Aorta (tissue), 5 donors: ENCODE measurements around the gene ANXA3. TPM values are rescaled to one million over a fixed set of nuclear protein-coding genes. Genes with fewer than 3 reads are reported as not detected.

Source experiments
- ATAC-seq: fragments of 200-7000 bp; cut with Tn5 transposase; one replicate; pipeline ENCODE4 v1.9.1; 2022; ENCODE audit warnings: moderate library complexity; ENCODE audit not compliant: low FRiP score
- DNase-seq, 2 donors: peaks; one replicate each; pipeline ENCODE4 v3.0.0-alpha.2; 2020
- H3K27ac ChIP-seq, 2 donors: one replicate each; pipeline ENCODE4 v1.5.1; 2013; ENCODE audit warnings: low read length in 2 of 2, mild to moderate bottlenecking in 2 of 2, moderate library complexity in 2 of 2, control low read depth in 1 of 2, inconsistent platforms in 1 of 2, low read depth in 1 of 2
- H3K27me3 ChIP-seq, 2 donors: one replicate each; pipeline ENCODE4 v1.6.1; 2013; ENCODE audit warnings: control low read depth in 1 of 2, low read length in 1 of 2, mild to moderate bottlenecking in 1 of 2, moderate library complexity in 1 of 2; ENCODE audit not compliant: insufficient read depth in 2 of 2, control insufficient read depth in 1 of 2
- H3K36me3 ChIP-seq, 2 donors: one replicate each; pipeline ENCODE4 v1.6.1; 2013; ENCODE audit warnings: control low read depth in 1 of 2, low read length in 1 of 2, mild to moderate bottlenecking in 1 of 2; ENCODE audit not compliant: insufficient read depth in 2 of 2, control insufficient read depth in 1 of 2
- H3K4me1 ChIP-seq, 2 donors: one replicate each; pipeline ENCODE4 v1.6.1; 2013; ENCODE audit warnings: low read length in 2 of 2, control low read depth in 1 of 2, mild to moderate bottlenecking in 1 of 2, moderate library complexity in 1 of 2; ENCODE audit not compliant: insufficient read depth in 2 of 2, control insufficient read depth in 1 of 2
- H3K4me3 ChIP-seq, 2 donors: one replicate each; pipeline ENCODE4 v1.5.1; 2013; ENCODE audit warnings: low read length in 2 of 2, control low read depth in 1 of 2, mild to moderate bottlenecking in 1 of 2
- H3K9me3 ChIP-seq: one replicate; pipeline ENCODE4 v1.6.1; 2013; ENCODE audit warnings: mild to moderate bottlenecking, low read length; ENCODE audit not compliant: control insufficient read depth
- WGBS, 2 donors: extraction: QIAGEN DNeasy Blood & Tissue Kit; methylation state at CpG; one replicate each; pipeline ENCODE4 v1.1.7; 2013; 5-methylcytosine and 5-hydroxymethylcytosine counted together
- intact Hi-C, 2 donors: fragments of 100-400 bp; cut with DNase I; formaldehyde crosslinking; loops; one replicate each; pipeline versions ENCODE4 v1.14.2 to v1.15.0; 2022
- polyA plus RNA-seq, 2 donors: library from polyadenylated mRNA; stranded (reverse); fragments of 200-250 nt; gene quantifications; one replicate each; pipeline ENCODE4 v1.2.3, GENCODE V29; 2013
- total RNA-seq, 2 donors: library from RNA; stranded (reverse); fragmentation: NEBNext Ultra II Directional; extraction: Animal tissue kit (Norgen Biotek cat#: 25700); gene quantifications; one replicate each; pipeline ENCODE4 v1.2.1, GENCODE V29; 2021
- donor health status: healthy with polysubstance abuse.
- donor health status: Bipolar disorder and iron deficiency.
- donor health status: DM: no; HTN: no; CAD: no.
- donor health status: DM: no; HTN: no; CAD: no.
- donor health status: DM: yes; HTN: yes; CAD: no.

ANXA3 gene
- total and polyA plus RNA-seq, 4 donors = 5.0 to 54.0 (median 7.7) TPM

DNA sequence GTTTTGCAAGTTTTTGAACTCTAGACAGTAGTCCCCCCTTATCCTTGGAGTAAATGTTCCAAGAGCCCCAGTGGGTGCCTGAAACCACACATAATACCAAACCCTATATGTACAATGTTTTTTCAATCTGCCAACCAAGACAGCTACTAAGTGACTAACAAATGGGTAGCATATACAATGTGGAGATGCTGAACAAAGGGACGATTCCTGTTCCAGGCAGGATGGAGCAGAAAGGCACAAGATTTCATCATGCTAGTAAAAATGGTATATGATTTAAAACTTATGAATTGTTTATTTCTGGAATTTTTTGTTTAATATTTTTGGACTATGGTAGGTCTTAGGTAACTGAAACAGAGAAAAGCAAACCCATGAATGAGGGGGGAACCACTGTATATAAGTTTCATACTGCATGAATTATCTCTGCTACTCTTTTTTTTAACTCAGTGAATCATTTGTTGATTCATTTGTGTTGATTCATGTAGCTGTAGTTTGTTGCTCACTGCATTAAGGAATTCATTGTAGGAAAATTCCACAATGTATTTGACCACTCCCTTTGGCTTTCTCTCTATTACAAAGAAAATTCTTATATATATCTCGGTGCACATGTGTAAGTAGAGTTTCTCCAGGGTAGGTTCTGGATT lies 21.9 kb upstream of the ANXA3 start:
- DNase-seq (no peak), ATAC-seq (no peak)
- H3K27me3 ChIP-seq = no peaks in the 10 kb centered on the region
- peaks cover 2% of the 10 kb centered on the region for H3K9me3 ChIP-seq
- H3K4me3 ChIP-seq = no peak overlapping the region
- H3K36me3 ChIP-seq = no peaks in the 10 kb centered on the region
- intact Hi-C loops = loop anchor here in 1 of 2 donors (10.0 kb wide), 1 partner anchor 575 kb away; no protein-coding TSS in a partner anchor
- no peaks in the 10 kb centered on the region for H3K4me1 ChIP-seq
- WGBS, 2 donors = 84 to 91% methylated on average over 2 of the region's 2 CpGs
- no peak overlapping the region for H3K27ac ChIP-seq

DNA sequence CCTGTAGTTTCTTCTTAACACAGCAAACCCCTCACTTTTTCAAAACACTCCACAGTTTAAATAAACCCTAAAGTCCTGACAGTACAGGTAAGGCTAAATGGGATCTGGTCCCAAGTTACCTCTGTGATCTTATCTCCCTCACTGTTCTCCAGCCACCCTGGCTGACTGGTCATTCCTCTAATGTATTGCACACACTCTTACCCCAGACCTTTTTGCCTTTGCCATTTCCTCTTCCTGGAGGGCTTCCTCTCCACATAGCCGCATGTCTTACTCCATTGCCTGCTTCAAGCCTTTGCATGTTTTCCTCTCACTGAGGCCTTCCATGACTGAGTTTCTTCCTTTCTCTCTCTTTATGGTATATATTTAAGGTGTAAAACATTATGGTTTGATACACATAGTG lies 19.5 kb upstream of the ANXA3 start:
- intact Hi-C loops = no loop called here
- Histone ChIP-seq H3K9me3 (peaks cover 2% of the 10 kb centered on the region), H3K4me3 (no peak overlapping the region), H3K36me3 (no peaks in the 10 kb centered on the region), H3K27ac (no peak overlapping the region), H3K4me1 (no peaks in the 10 kb centered on the region), H3K27me3 (no peaks in the 10 kb centered on the region)
- no peak for DNase-seq
- 94 to 95% methylated on average over 1 of the region's 1 CpG for WGBS, 2 donors
- no peak for ATAC-seq

DNA sequence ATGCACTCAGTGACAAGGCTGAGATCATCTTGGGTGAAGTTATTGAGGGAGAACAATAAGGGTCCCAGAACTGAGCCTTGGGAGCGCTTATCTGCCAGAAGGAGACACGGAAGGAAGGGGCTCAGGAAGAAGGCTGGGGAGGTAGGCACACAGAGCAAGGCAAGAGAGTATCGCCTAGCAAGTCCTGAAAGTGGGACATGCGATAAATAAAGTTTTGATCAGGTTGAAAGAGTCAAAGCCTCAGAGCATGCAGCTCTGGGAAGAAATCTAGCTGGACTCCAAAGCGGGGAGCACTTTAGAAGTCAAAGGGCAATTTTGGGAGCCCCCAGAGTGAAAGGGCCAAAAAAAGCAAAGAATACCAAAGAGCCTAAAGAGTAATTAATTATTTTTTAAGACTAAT lies 17.7 kb upstream of the ANXA3 start:
- WGBS, 2 donors = 78 to 92% methylated on average over 5 of the region's 5 CpGs
- H3K4me1 ChIP-seq = no peaks in the 10 kb centered on the region
- no peak overlapping the region for H3K4me3 ChIP-seq
- intact Hi-C loops = no loop called here
- no peak for ATAC-seq
- H3K27ac ChIP-seq = no peak overlapping the region
- no peaks in the 10 kb centered on the region for H3K36me3 ChIP-seq
- no peaks in the 10 kb centered on the region for H3K27me3 ChIP-seq
- H3K9me3 ChIP-seq = peaks cover 2% of the 10 kb centered on the region
- DNase-seq = no peak

DNA sequence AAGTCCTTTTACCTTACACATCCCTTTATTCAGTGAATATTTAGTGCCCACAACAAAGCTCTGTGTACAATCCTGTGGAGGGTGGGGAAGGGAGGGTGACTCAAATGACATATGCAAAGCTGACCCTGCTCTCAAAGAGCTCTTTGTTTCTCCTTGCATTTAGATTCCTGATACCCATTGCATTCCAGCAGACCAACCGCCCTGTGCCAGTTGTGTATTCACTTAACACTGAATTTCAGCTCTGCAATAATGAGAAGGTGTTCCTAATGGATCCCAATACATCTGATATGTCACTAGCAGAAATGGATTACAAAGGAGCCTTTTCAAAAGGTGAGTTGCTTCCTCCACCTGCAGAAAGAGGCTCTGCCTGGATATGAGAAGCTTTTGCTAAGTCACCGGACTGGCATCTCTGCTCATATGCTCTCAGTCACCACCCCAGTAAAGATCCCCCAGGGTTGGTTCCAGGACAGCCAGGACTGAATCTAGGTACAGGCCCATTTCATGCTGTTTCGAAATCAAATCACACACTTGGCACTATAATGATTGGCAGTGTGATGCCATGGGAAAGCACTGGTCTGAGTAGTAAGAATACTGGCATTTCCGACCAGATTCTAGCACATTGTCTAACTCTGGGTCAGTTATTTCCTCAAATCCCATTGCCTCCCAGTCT lies 17.1 kb upstream of the ANXA3 start:
- intact Hi-C loops = no loop called here
- peaks cover 2% of the 10 kb centered on the region for H3K9me3 ChIP-seq
- no peak for ATAC-seq
- H3K4me1 ChIP-seq = no peaks in the 10 kb centered on the region
- H3K27ac ChIP-seq = no peak overlapping the region
- 95% methylated on average over 4 of the region's 4 CpGs for WGBS, 2 donors
- no peak overlapping the region for H3K4me3 ChIP-seq
- no peaks in the 10 kb centered on the region for H3K27me3 ChIP-seq
- no peaks in the 10 kb centered on the region for H3K36me3 ChIP-seq
- no peak for DNase-seq

DNA sequence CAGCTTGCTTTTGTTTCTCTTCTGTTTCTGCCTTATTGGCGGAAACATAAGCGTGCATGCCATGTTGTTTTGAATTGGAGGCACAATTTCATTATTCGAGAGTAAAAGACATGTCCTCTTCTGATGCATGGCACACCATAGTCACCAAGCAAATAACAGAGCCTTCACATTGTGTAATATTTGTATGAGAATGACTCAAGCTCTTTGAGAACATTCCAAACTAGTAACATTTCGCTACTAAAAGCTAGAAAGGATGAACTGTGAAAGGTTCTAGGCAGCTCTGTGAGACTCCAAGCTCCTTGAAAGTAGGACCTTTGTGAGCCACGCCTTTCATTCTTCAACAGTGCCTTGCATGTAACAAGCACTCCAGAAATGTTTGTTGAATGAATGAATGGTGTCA lies 9.2 kb upstream of the ANXA3 start:
- Histone ChIP-seq H3K27me3 (no peaks in the 10 kb centered on the region), H3K9me3 (no peaks in the 10 kb centered on the region), H3K4me3 (no peak overlapping the region), H3K27ac (no peak overlapping the region), H3K36me3 (no peaks in the 10 kb centered on the region), H3K4me1 (peaks cover 0 to 2% of the 10 kb centered on the region in 2 donors)
- DNase-seq = no peak
- ATAC-seq = peak; percentile 68
- intact Hi-C loops = no loop called here
- 90 to 95% methylated on average over 5 of the region's 5 CpGs for WGBS, 2 donors

DNA sequence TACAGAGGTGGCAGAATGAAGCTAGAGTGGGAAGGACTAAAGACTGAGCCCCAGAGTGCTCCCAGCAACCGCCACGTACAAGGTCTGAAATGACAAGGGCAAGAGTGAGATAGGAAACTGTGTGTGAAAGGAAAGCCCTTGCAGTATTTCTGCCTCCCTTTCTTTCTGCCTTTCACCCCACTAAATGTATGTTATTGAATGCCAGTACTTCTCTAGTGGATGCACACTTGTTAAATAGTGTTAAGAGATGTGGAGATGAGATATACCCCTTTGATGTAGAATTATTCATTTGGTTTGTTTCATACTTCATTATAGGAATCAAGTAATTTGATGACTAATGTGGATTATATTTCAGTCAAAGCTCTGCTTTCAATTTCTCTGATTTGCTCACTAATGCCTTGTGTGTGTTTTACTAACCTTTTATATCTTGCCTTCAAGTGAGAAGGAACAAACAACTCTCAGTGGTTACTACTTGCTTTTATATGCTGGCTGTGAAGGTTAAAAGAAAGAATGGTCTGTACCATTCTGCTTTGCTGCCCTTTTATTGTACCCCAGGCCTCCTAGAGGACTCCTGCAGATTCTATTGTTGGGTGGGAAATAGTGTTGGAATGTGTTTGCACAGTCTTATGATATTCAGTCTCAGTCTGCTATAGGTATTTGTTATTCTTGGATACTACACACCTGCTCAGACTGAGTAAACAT lies 8.0 kb upstream of the ANXA3 start:
- H3K36me3 ChIP-seq = no peaks in the 10 kb centered on the region
- no peaks in the 10 kb centered on the region for H3K9me3 ChIP-seq
- H3K27ac ChIP-seq = no peak overlapping the region
- WGBS, 2 donors = 91 to 100% methylated on average over 2 of the region's 2 CpGs
- DNase-seq (no peak), ATAC-seq (no peak)
- peaks cover 0 to 2% of the 10 kb centered on the region in 2 donors for H3K4me1 ChIP-seq
- intact Hi-C loops = no loop called here
- no peak overlapping the region for H3K4me3 ChIP-seq
- no peaks in the 10 kb centered on the region for H3K27me3 ChIP-seq

DNA sequence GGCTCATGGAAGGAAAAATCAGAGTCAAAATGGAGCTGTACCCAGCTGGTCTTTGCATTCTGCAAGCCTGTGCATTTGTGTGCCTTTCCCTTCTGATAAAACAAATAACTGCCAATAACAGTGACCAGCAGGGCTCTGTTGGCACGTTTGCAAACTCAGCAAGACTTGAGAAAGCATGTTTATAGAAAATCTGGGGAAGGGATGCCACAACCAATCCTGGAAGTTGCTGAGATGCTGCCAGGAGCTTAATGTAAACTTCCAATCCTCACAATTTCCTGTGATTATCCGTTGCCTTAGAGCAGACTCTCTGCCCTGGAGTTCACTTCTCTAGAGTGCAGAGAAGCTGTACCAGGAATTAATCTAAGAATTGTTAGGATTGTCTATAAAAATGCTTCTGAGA lies 6.9 kb upstream of the ANXA3 start:
- WGBS, 2 donors = 57 to 71% methylated on average over 2 of the region's 2 CpGs

DNA sequence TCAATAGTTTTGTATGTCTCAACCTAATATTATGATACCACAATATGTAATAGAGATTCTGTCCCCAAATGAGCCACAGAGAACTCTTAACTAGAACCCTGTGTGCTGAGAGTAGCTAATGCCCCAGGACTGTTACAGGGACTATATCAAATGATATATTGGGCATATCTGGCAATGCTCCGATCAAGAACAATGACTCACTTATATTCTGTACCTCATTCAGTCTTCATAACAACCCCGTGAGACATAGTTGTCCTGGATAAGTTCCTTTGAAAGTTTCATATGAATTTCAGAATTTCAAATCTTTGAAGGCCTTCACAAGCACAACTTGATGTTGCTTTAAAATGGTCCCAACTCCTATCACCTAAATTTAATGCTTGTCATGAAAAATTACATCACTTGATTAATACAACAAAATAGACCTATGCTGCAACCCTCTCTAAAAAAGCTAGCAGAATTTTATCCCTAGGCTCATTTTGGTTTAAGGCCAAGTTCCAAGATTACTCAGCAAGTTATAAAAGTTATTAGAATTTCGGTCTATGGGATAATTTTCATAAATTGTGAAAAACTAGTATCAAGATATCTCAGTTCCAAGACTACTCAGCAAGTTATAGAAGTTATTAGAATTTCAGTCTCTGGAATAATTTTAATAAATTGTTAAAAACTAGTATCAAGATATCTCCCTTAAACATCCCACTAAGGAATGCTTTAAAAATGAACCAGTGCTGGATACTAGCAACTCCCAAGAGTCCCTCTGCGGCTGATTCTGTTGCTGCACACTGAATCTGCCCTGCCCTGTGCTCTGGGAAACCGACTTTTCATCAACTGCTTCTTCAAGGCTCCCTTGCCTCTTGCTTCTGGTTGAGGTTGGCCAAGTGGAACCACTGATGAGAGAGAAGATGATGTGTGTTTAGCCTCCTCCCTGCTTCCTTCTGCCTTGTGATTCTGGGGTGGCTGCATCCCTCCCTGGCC lies 6.0 kb upstream of the ANXA3 start:
- intact Hi-C loops = no loop called here
- no peak for ATAC-seq
- Histone ChIP-seq H3K36me3 (no peaks in the 10 kb centered on the region), H3K4me3 (no peak overlapping the region), H3K27ac (no peak overlapping the region), H3K4me1 (peaks cover 0 to 2% of the 10 kb centered on the region in 2 donors), H3K9me3 (no peaks in the 10 kb centered on the region), H3K27me3 (no peaks in the 10 kb centered on the region)
- WGBS, 2 donors = 31 to 35% methylated on average over 5 of the region's 5 CpGs
- DNase-seq = no peak

More for the DNA sequence above, 6.9 kb upstream of the ANXA3 start:
- Histone ChIP-seq H3K27ac (no peak overlapping the region), H3K27me3 (no peaks in the 10 kb centered on the region), H3K4me1 (peaks cover 0 to 2% of the 10 kb centered on the region in 2 donors), H3K9me3 (no peaks in the 10 kb centered on the region), H3K4me3 (no peak overlapping the region), H3K36me3 (no peaks in the 10 kb centered on the region)
- DNase-seq (no peak), ATAC-seq (no peak)
- intact Hi-C loops = no loop called here
